ENCODE measurements around the gene BTG2.

BTG2 gene

DNA sequence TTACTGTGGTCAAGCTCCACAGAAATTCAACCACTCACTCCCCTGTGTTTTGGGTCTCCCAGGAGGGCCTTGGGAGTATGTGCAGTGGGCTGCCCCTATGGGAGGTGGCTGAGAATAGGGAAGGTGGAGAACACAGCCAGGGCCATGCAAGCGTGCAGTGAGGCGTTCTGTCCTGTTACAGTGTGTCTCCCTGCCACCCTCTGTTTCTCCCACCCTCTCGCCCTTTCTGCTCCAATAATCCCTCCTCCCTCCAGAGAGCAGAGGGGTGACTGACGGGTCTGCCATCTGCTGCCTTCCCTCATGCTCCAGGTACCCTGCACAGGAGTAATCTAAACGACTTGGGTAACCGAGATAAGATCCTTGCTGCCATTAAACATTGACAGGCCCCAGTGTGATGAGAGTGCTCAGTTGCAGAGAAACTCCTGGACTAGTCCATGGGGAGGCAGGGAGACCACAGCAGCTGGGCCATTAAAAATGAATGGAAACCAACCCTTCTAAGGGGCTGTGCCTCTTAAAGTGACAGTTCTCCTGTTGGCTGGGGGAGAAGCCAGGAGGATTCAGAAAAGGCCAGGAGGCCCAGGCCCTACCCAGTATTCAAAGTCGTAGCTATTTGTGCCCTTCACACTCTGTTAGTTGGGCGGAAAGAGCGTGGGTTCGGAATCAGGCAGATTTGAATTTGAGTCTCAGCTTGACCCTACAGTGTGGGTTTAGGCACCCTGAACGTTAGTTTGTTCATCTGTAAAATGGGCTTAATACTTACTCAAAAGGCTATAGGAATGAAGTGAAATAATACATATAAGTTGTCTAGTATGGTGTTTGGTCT lies 22.4 kb upstream of the BTG2 start:
- no peaks in the 10 kb centered on the region for H3K27me3 ChIP-seq (ENCODE audit: insufficient read depth, low read length)
- no peaks in the 10 kb centered on the region for H3F3A ChIP-seq (ENCODE audit: insufficient read depth, low read length)
- peak overlapping the region; percentile 100 for H3K27ac ChIP-seq (ENCODE audit: low read depth, low read length, poor library complexity, severe bottlenecking)
- no peaks in the 10 kb centered on the region for H3K36me3 ChIP-seq (ENCODE audit: insufficient read depth, low read length)
- H3K9ac ChIP-seq (ENCODE audit: low read length) = peak overlapping the region; percentile 75
- peak overlapping the region; percentile 22 for H3K4me3 ChIP-seq (ENCODE audit: low read depth, low read length, poor library complexity, severe bottlenecking)
- TF ChIP-seq EZH2 (IDR thresholded peaks at IDR 0.05; ENCODE audit: borderline replicate concordance, low read length) = no peak
- no peak for TF ChIP-seq CTCF (IDR thresholded peaks at IDR 0.05; ENCODE audit: low read length)
- no peak overlapping the region for H2AFZ ChIP-seq (ENCODE audit: low read length)
- H3K79me2 ChIP-seq (ENCODE audit: insufficient read depth, low read length) = no peaks in the 10 kb centered on the region
- H3K9me2 ChIP-seq (ENCODE audit: low read depth, low read length) = no peaks in the 10 kb centered on the region
- peak overlapping the region; percentile 53 for H3K4me2 ChIP-seq (ENCODE audit: low read length)
- no peaks in the 10 kb centered on the region for H3K9me3 ChIP-seq (ENCODE audit: low read length)
- H3K4me1 ChIP-seq (ENCODE audit: insufficient read depth, low read length, severe bottlenecking) = peaks cover 99% of the 10 kb centered on the region
- no peaks in the 10 kb centered on the region for H4K20me1 ChIP-seq (ENCODE audit: insufficient read depth, low read length)

DNA sequence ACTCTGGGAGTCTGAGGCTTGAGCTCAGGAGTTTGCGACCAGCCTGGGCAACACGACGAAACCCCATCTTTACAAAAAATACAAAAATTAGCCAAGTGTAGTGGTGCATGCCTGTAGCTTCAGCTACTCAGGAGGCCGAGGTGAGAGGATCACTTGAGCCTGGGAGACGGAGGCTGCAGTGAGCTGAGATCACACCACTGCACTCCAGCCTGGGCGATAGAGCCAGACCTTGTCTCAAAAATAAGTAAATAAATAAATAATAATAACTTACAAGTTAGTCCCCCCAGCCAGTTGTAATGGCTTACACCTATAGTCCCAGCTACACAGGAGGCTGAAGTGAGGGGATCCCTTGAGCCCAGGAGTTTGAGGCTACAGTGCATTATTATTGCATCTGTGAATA lies 21.7 kb upstream of the BTG2 start:
- no peaks in the 10 kb centered on the region for H4K20me1 ChIP-seq (ENCODE audit: insufficient read depth, low read length)
- H2AFZ ChIP-seq (ENCODE audit: low read length) = no peak overlapping the region
- H3K9me2 ChIP-seq (ENCODE audit: low read depth, low read length) = no peaks in the 10 kb centered on the region
- no peaks in the 10 kb centered on the region for H3K79me2 ChIP-seq (ENCODE audit: insufficient read depth, low read length)
- TF ChIP-seq CTCF (IDR thresholded peaks at IDR 0.05; ENCODE audit: low read length) = no peak
- TF ChIP-seq EZH2 (IDR thresholded peaks at IDR 0.05; ENCODE audit: borderline replicate concordance, low read length) = no peak
- H3K27ac ChIP-seq (ENCODE audit: low read depth, low read length, poor library complexity, severe bottlenecking) = peak overlapping the region; percentile 100
- H3K9ac ChIP-seq (ENCODE audit: low read length) = peak overlapping the region; percentile 75
- no peaks in the 10 kb centered on the region for H3K36me3 ChIP-seq (ENCODE audit: insufficient read depth, low read length)
- no peaks in the 10 kb centered on the region for H3K27me3 ChIP-seq (ENCODE audit: insufficient read depth, low read length)
- no peaks in the 10 kb centered on the region for H3F3A ChIP-seq (ENCODE audit: insufficient read depth, low read length)
- H3K4me3 ChIP-seq (ENCODE audit: low read depth, low read length, poor library complexity, severe bottlenecking) = peak overlapping the region; percentile 22
- H3K4me2 ChIP-seq (ENCODE audit: low read length) = peak overlapping the region; percentile 53
- peaks cover 99% of the 10 kb centered on the region for H3K4me1 ChIP-seq (ENCODE audit: insufficient read depth, low read length, severe bottlenecking)
- no peaks in the 10 kb centered on the region for H3K9me3 ChIP-seq (ENCODE audit: low read length)

GRCh38 chr1:203284411-203285123 lies 20.8 kb upstream of the BTG2 start:
- Histone ChIP-seq H3F3A (ENCODE audit: insufficient read depth, low read length) (no peaks in the 10 kb centered on the region), H3K36me3 (ENCODE audit: insufficient read depth, low read length) (no peaks in the 10 kb centered on the region), H3K4me3 (ENCODE audit: low read depth, low read length, poor library complexity, severe bottlenecking) (no peak overlapping the region), H3K9me3 (ENCODE audit: low read length) (no peaks in the 10 kb centered on the region), H3K9ac (ENCODE audit: low read length) (peak overlapping the region; percentile 43), H3K4me1 (ENCODE audit: insufficient read depth, low read length, severe bottlenecking) (peaks cover 99% of the 10 kb centered on the region), H3K9me2 (ENCODE audit: low read depth, low read length) (no peaks in the 10 kb centered on the region), H3K79me2 (ENCODE audit: insufficient read depth, low read length) (no peaks in the 10 kb centered on the region), H3K27ac (ENCODE audit: low read depth, low read length, poor library complexity, severe bottlenecking) (peak overlapping the region; percentile 100), H3K27me3 (ENCODE audit: insufficient read depth, low read length) (no peaks in the 10 kb centered on the region), H3K4me2 (ENCODE audit: low read length) (no peak overlapping the region; the same call in 1 of the 2 replicates), H4K20me1 (ENCODE audit: insufficient read depth, low read length) (no peaks in the 10 kb centered on the region), H2AFZ (ENCODE audit: low read length) (no peak overlapping the region)
- TF ChIP-seq EZH2 (IDR thresholded peaks at IDR 0.05; ENCODE audit: borderline replicate concordance, low read length) = no peak
- no peak for TF ChIP-seq CTCF (IDR thresholded peaks at IDR 0.05; ENCODE audit: low read length)
